GOT3 (cell line): ENCODE data around the gene ZNF438.
"Not testable (repeated sequence)": the region's sequence is repeated elsewhere in the genome, so short reads cannot be mapped to it uniquely, and the experiment has no call there.

Experiments used
- DNase-seq: peaks from one replicate; lab custom pipeline; 2025; ENCODE audit warnings: mixed read lengths; lab: John Stamatoyannopoulos, UW

Gene ZNF438, protein sequence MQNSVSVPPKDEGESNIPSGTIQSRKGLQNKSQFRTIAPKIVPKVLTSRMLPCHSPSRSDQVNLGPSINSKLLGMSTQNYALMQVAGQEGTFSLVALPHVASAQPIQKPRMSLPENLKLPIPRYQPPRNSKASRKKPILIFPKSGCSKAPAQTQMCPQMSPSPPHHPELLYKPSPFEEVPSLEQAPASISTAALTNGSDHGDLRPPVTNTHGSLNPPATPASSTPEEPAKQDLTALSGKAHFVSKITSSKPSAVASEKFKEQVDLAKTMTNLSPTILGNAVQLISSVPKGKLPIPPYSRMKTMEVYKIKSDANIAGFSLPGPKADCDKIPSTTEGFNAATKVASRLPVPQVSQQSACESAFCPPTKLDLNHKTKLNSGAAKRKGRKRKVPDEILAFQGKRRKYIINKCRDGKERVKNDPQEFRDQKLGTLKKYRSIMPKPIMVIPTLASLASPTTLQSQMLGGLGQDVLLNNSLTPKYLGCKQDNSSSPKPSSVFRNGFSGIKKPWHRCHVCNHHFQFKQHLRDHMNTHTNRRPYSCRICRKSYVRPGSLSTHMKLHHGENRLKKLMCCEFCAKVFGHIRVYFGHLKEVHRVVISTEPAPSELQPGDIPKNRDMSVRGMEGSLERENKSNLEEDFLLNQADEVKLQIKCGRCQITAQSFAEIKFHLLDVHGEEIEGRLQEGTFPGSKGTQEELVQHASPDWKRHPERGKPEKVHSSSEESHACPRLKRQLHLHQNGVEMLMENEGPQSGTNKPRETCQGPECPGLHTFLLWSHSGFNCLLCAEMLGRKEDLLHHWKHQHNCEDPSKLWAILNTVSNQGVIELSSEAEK

DNA sequence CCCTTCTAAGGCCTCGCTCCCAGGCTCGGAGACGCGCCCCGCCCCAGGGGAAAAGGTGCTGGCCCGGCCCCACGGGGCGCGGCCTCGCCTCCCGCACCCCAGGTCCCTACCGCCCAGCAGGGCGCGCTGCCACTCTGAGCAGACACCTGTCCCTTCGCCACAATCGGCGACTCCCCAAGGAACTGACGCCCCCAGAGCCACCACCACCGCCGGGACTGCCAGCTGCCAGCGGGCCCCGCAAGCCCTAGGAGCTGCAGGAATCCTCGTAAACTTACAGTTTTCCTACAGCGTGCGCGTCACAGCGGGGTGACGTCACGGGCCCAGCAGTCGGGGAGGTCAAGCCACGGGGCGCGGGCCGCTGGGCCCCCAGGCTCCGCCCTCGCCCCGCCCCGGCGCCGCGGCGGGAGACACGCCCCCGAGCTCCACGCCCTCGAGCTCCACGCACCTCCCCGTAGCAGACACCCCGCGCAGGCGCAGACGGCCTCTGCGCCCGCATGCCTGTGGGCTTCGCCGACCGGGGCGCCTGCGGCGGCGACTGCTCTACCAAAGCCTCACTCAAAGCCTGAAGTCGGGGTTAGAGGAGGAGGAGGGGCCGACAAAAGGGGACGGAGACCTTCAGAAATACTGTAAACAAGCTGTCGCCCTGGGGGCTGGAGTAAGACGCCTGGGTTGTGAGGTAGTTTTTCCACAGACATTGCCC is at the start of gene ZNF438:
ZNF438 (minus strand) TSS at position 308 of the 700 bp plus-strand sequence. CDS start 154,831 bp downstream, outside the sequence.
- peak; percentile 93 for DNase-seq

GRCh38 chr10:31076610-31076988 is 44.9 kb upstream of the ZNF438 start:
- DNase-seq = no peak

DNA sequence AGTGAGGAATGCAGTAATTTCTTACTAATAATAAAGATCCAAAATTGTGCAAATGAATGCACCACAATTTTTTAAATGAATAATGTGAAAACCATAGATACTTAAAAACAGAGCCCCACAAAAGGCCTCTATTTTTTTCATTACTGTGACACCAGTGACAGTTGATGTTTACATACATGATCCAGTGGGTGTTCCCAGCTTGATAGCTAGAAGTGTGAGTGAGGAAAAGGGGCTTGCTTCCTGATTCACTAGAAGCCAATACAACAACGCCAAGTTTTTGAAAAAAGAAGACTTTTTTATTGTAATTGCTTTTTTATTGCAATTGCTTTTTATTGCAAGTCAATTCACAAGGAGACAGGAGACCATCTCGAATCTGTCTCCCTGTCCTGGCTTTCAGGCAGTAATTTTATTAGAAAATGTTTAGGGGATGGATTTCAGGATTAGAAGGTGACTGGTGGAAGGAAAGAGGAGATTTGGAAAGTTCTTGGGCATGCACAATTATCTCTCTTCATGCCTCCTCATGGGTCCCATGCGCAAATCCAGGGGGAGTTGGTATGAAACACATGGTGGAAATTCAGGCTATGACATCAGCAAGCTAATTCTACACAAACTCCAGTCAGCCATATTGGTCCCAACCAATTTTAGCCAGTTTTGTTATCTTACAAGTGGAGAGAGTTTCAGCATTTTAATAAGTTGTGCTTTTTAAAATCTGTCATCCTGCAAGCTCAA is 44.4 kb upstream of the ZNF438 start:
- no peak for DNase-seq

DNA sequence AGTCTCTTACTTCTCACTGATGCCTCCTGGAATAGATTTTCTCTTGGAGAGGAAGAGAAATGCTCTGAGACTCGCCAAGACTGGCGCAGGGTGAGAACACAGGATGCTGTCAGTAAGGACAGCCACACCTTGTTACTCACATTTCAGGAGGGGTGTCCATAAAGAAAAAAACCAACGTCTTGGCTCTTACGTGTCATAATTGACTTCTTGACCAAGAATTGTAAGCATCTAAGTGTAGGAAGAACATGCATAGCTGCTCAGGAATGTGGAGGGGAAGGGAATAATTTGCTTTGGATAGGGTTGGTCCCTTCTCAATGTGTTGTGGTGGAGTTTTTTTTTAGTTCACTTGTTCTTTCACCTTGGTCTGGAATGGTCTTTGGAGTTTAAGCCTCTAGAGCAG is 43.8 kb upstream of the ZNF438 start:
- no peak for DNase-seq

DNA sequence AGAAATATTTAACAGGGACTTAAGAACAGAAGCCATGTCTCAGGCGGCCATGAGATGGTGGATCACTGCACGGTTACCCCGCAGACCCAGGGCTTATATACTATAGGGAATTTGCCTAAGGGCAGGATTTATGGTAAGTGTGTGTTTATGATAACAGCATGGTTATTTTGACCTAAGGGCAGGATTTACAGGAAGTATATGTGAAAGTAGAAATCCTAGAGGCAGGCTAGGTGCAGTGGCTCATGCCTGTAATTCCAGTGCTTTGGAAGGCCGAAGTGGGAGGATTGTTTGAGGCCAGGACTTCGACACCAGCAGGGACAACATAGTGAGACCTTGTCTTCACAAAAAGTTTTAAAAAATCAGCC is 43.0 kb upstream of the ZNF438 start:
- no peak for DNase-seq

DNA sequence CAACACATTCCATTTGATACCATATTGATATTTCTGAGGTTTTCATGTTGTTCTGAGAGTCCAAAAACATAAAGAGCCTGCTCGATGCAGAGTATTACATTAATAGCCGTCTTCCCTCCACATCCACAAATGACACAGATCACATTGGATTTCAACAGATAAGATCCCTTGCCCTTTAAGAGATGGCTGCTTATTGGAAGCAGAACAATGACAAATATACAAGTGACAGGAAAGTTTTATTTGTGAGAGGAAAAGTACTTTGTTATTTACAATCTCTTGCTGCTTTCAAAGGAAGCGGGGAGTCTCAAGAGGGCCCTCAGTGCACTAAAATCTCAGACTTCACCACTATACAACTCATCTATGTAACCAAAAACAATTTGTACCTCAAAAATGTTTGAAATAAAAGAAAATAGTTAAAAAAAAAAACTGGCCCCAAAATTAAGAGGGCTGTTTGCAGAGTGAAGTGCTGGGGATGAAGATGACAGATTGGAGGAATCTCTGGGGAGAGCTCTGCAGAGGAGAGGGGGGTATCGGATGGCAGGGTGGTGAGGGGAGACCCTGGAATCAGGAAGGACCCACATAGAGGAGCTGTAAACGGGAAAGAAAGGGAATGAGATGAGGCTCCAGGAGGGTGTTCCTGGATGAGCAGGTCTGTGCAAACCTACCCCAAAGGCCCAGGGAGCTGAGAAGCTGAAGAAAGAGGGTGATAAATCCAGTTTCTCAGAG is 42.5 kb upstream of the ZNF438 start:
- DNase-seq = no peak

GRCh38 chr10:31073211-31073610 is 41.5 kb upstream of the ZNF438 start:
- DNase-seq = no peak

- no peak for DNase-seq
Measured at GRCh38 chr10:31072451-31072850, 40.8 kb upstream of the ZNF438 start.

GRCh38 chr10:31071232-31072005 is 39.8 kb upstream of the ZNF438 start:
- no peak for DNase-seq

- DNase-seq = no peak
Measured at GRCh38 chr10:31070691-31071090, 39.0 kb upstream of the ZNF438 start.

DNA sequence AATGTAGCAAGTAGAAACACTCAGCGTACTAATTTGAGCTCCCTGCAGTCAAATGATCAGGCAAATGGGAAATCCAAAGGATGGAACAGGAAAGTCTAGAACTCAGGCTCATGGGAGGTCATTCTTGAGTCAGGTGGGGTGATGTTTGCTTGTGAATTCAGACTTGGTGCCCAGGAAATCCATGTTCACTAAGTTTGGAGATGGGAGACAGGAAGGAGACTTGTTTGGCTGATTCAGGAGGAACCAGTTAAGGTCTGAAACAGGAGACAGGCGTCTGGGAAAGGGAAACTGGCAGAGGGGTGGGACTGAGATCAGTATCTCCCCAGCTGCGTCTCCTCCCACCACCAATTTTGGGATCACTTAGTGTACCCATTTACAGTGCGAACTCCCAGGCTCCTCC is 38.4 kb upstream of the ZNF438 start:
- no peak for DNase-seq

DNA sequence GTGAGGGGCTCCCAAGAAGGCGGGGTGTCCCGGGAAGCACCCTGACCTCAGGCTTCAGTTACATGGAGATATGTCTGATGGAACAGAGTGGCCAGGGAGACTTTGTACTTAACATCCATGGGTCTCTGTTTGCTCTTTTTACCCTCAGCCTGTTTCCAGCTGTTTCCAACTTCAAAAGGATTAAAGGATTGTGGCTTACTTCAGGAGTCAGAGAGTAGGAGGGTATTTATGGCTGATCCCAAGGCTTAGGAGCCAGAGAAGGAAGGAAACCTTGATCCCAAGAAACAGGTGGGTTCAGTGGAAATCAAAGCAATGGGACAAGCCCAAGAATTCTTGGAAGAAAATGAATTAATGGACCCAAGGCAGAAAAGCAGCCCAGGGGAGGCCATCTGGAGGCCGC is 37.7 kb upstream of the ZNF438 start:
- DNase-seq = no peak

DNA sequence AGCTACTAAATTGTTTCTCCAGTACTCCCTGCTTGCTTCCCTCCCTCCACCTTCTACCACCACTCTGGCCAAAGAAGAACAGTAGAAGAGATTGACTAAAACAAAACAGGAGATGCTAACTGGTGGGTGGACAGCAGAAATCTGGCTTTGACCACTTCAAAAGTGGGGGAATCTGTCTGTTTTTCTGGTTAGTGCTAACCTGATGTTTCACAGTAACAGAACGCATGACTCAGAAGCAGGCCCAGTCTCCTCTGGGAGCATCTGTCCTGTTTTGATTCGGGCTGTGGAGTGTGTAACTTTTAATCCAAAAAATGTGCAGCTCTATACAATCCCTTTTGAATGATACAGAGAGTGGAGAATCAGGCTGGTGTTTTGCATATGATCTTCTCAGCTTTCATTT is 32.7 kb upstream of the ZNF438 start:
- DNase-seq = no peak

- DNase-seq = no peak
Measured at GRCh38 chr10:31063841-31064240, 32.2 kb upstream of the ZNF438 start.

DNA sequence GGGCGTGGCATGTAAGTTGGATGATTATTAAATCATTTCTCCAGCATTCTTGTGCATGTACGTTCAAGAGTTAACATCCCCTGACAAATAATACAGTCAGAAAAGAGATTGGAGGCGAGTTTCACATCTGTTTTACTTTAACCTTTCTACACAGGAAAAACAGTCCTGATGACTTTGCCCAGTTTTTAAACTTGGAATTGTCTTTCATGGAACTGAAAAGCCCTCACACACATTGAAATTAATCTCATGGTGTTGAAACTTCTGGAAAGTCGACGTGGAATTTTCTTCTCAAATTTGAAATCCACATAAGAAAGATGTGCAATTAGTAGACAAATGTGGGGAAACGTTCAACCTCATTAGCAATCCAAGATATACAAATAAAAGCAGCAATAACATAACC is 31.2 kb upstream of the ZNF438 start:
- no peak for DNase-seq

GRCh38 chr10:31061941-31062340 is 30.3 kb upstream of the ZNF438 start:
- DNase-seq = no peak

- no peak for DNase-seq
Measured at GRCh38 chr10:31058795-31059703, 27.4 kb upstream of the ZNF438 start.

GRCh38 chr10:31056678-31057077 is 25.0 kb upstream of the ZNF438 start:
- DNase-seq = not testable (repeated sequence)

- no peak for DNase-seq
Measured at GRCh38 chr10:31055573-31056251, 24.0 kb upstream of the ZNF438 start.
